ENCODE data around the gene LIN28A.
A peak's percentile ranks its signal among the peaks of the same experiment; 100 is the strongest.

DNA sequence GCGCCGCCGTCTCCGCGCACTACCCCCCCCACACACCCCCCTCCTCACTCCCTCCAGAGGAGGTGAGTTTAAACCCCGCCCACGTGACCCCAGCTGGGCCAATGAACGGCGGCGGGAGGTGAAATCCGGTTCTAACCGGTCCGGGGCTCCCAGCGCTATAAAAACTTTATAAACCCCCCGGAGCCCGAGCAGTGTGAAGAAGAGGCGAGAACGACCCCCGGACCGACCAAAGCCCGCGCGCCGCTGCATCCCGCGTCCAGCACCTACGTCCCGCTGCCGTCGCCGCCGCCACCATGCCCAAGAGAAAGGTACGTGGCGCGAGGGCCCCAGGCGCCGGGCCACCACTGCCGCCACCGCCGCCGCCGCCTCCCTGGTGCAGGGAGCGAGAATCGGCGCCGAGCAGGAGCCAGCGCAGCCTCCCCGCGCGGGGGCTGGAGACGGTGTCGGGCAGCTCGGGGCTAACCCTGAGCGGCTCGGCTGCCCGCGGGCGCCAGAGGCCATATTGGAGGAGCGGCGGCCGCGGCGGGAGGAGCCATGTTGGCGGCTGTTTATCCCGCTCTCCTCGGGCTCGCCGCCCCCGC lies 61.8 kb downstream of the LIN28A start, which contains the start of gene HMGN2:
- TF ChIP-seq, protein P1, sequence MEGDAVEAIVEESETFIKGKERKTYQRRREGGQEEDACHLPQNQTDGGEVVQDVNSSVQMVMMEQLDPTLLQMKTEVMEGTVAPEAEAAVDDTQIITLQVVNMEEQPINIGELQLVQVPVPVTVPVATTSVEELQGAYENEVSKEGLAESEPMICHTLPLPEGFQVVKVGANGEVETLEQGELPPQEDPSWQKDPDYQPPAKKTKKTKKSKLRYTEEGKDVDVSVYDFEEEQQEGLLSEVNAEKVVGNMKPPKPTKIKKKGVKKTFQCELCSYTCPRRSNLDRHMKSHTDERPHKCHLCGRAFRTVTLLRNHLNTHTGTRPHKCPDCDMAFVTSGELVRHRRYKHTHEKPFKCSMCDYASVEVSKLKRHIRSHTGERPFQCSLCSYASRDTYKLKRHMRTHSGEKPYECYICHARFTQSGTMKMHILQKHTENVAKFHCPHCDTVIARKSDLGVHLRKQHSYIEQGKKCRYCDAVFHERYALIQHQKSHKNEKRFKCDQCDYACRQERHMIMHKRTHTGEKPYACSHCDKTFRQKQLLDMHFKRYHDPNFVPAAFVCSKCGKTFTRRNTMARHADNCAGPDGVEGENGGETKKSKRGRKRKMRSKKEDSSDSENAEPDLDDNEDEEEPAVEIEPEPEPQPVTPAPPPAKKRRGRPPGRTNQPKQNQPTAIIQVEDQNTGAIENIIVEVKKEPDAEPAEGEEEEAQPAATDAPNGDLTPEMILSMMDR (IDR thresholded peaks at IDR 0.05; ENCODE audit: insufficient read depth, low read length): no peak
- peak; percentile 76 for TF ChIP-seq POLR2AphosphoS5 (IDR thresholded peaks at IDR 0.05; ENCODE audit: low read depth)
- TF ChIP-seq GABPA (IDR thresholded peaks at IDR 0.05; ENCODE audit: low read depth): no peak
